Esophagus muscularis mucosa (tissue), 3 donors: ENCODE measurements around the gene ZNF532.

ENCODE experiments used
- POLR2A ChIP-seq: fragments of 450-650 bp; IDR thresholded peaks from one replicate; pipeline ENCODE4 v1.6.1; 2017; ENCODE audit warnings: antibody characterized with exemption, moderate library complexity, mild to moderate bottlenecking, low read depth
- TF ChIP-seq, protein P1 (sequence below), 3 experiments: fragments of 200-600 bp in 2 of 3; fragments of 450-650 bp in 1 of 3; sonication (generic) in 2 of 3; IDR thresholded peaks; one replicate each; pipeline ENCODE4 v1.5.1; 2017 to 2019; ENCODE audit warnings: antibody characterized with exemption in 3 of 3, mild to moderate bottlenecking in 2 of 3, moderate library complexity in 1 of 3

DNA sequence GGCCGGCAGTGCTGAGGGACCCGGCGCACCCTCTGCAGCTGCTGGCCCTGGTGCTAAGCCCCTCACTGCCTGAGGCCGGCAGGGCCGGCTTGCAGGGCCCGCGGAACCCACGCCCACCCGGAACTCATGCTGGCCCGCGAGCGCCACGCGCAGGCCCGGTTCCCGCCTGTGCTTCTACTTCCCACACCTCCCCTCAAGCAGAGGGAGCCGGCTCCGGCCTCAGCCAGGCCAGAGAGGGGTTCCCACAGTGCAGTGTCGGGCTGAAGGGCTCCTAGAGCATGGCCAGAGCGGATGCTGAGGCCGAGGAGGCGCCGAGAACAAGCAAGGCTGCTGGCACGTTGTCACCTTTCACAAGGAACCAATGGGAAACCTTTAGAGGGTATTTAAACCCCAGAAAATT lies 36.8 kb upstream of the ZNF532 start:
- TF ChIP-seq, protein P1, sequence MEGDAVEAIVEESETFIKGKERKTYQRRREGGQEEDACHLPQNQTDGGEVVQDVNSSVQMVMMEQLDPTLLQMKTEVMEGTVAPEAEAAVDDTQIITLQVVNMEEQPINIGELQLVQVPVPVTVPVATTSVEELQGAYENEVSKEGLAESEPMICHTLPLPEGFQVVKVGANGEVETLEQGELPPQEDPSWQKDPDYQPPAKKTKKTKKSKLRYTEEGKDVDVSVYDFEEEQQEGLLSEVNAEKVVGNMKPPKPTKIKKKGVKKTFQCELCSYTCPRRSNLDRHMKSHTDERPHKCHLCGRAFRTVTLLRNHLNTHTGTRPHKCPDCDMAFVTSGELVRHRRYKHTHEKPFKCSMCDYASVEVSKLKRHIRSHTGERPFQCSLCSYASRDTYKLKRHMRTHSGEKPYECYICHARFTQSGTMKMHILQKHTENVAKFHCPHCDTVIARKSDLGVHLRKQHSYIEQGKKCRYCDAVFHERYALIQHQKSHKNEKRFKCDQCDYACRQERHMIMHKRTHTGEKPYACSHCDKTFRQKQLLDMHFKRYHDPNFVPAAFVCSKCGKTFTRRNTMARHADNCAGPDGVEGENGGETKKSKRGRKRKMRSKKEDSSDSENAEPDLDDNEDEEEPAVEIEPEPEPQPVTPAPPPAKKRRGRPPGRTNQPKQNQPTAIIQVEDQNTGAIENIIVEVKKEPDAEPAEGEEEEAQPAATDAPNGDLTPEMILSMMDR (IDR thresholded peaks at IDR 0.05), result no peak
- no peak for TF ChIP-seq POLR2A
